Fibroblast of villous mesenchyme (primary cell): ENCODE results near the gene RASA3. TPM values are rescaled to one million over a fixed set of nuclear protein-coding genes. Genes with fewer than 3 reads are reported as not detected.
"Not testable (repeated sequence)": the region's sequence is repeated elsewhere in the genome, so short reads cannot be mapped to it uniquely, and the experiment has no call there.

ENCODE experiments used
- DNase-seq: peaks from one replicate; pipeline ENCODE4 v3.0.0-alpha.2; 2010; ENCODE audit warnings: low read depth
- H3K4me3 ChIP-seq: 2 replicates; pipeline ENCODE4 v1.5.1; 2011; ENCODE audit warnings: low read depth, mild to moderate bottlenecking, low read length
- CTCF ChIP-seq: IDR thresholded peaks from 2 replicates; pipeline ENCODE4 v1.5.1; 2012; ENCODE audit warnings: low read depth, mild to moderate bottlenecking, low read length; ENCODE audit not compliant: insufficient read depth
- total RNA-seq: library from RNA; depleted of rRNA; stranded (reverse); fragments of >200 nt; gene quantifications from 2 replicates; pipeline ENCODE4 v1.2.3, GENCODE V29; 2012

The RASA3 gene
- 34.1 and 41.6 TPM in 2 replicates for total RNA-seq

DNA sequence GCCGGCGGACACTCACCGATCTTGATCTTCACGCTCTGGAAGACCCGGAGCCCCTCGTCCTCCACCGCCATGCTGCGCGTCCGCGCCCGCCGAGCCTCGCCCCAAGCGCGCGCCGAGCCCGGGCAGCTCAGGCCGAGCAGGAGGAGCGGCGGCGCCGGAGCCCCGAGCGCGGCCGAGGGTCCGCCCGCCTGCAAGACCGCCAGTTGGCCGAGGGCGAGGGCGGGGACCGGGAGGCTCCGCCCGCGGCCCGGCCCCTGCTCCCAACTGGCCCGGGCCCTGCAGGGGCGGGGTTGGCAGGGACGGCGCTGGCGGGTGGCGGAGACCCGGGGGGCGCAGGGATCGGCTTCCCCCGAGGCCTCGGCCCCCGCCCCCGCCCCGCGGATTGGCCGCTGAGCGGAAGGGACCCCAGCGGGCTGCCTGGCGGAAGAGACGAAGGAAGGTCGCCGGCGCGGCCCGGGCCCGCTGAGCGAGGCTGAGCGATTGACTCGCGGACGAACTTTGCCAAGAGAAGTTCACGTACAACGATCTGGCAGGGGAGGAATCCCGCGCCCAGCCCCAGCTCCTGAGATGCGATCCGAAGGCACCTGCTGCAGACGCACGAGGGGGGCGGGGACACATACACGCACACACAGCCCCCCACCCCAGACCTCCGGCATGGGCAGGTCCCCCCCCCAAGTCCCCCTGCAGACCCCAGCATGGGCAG is at the start of gene RASA3:
TSS of gene RASA3 (minus strand) at position 205 of the 703 bp plus-strand sequence. CDS start at position 71, 134 bp downstream.
- TF ChIP-seq CTCF = no peak
- H3K4me3 ChIP-seq = peak within 1 kb of the TSS; percentile 82
- DNase-seq = peak; percentile 85

GRCh38 chr13:114179087-114179658 is 46.8 kb upstream of the RASA3 start, which contains the start of gene CFAP97D2:
Gene CFAP97D2 (plus strand): TSS chr13:114179257. CDS start chr13:114179331, 74 bp downstream.
- DNase-seq = no peak
- no peak within 1 kb of the TSS for H3K4me3 ChIP-seq
- no peak for TF ChIP-seq CTCF

GRCh38 chr13:114177245-114178010 is 45.0 kb upstream of the RASA3 start:
- H3K4me3 ChIP-seq = no peak overlapping the region
- no peak for DNase-seq
- no peak for TF ChIP-seq CTCF

DNA sequence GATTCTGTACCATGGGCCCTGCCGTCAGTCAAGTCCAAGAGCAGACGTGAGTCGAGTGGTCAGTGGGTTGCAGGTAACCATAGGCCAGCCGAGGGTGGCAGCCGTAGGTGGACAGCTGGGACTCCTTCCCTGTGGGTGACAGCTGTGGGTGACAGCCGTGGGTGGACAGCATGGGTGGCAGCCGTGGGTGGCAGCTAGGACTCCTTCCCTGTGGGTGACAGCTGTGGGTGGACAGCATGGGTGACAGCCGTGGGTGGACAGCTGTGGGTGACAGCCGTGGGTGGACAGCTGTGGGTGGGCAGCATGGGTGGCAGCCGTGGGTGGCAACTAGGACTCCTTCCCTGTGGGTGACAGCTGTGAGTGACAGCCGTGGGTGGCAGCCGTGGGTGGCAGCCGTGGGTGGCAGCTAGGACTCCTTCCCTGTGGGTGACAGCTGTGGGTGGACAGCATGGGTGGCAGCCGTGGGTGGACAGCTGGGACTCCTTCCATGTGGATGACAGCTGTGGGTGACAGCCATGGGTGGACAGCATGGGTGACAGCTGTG is 44.0 kb upstream of the RASA3 start:
- not testable (repeated sequence) for H3K4me3 ChIP-seq, DNase-seq

DNA sequence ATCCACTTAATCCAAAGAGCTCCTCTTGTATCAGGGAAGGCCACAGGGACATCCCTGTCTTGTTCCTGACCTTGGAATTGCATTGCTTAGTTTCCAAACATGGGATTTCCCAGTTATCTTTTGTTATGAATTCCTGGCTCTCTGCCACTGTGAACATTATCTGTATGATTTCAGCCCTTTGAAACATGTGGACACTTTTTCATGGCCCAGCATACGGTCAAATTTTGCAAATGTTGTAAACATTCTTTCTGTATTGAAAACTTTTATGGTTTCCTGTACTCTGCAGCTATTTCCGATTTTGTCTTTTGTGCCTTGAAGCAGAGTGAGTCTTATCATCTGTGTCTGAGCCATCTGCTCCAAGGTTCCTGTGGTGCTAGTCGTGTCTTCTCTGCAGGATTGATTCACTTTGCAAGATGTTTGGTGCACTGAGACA is 42.1 kb upstream of the RASA3 start:
- no peak for TF ChIP-seq CTCF
- DNase-seq = peak; percentile 91
- H3K4me3 ChIP-seq = no peak overlapping the region

GRCh38 chr13:114173745-114174144 is 41.3 kb upstream of the RASA3 start:
- H3K4me3 ChIP-seq = no peak overlapping the region
- TF ChIP-seq CTCF = no peak
- peak; percentile 57 for DNase-seq

- TF ChIP-seq CTCF = no peak
- DNase-seq = peak; percentile 14
- no peak overlapping the region for H3K4me3 ChIP-seq
Observed at GRCh38 chr13:114173272-114173671, 40.8 kb upstream of the RASA3 start.
